ENCODE data around the gene NDUFV1.
"Not testable (repeated sequence)": the region's sequence is repeated elsewhere in the genome, so short reads cannot be mapped to it uniquely, and the experiment has no call there.

Gene NDUFV1

GRCh38 chr11:67611704-67612587, 5.2 kb downstream of the NDUFV1 start:
- no peak for DNase-seq (ENCODE audit: low read depth)

- DNase-seq (ENCODE audit: low read depth) = no peak
These were observed 6.0 kb downstream of the NDUFV1 start for GRCh38 chr11:67612751-67613150.

GRCh38 chr11:67613313-67613959, 6.7 kb downstream of the NDUFV1 start:
- DNase-seq (ENCODE audit: low read depth) = no peak

- no peak for DNase-seq (ENCODE audit: low read depth)
These were observed 7.4 kb downstream of the NDUFV1 start for GRCh38 chr11:67613960-67614715.

GRCh38 chr11:67614730-67615714, 8.3 kb downstream of the NDUFV1 start:
- DNase-seq (ENCODE audit: low read depth) = no peak

- DNase-seq (ENCODE audit: low read depth) = no peak
These were observed 9.1 kb downstream of the NDUFV1 start for GRCh38 chr11:67615728-67616430.

GRCh38 chr11:67616431-67617242, 9.9 kb downstream of the NDUFV1 start:
- no peak for DNase-seq (ENCODE audit: low read depth)

- DNase-seq (ENCODE audit: low read depth) = no peak
These were observed 10.7 kb downstream of the NDUFV1 start for GRCh38 chr11:67617243-67617953.

GRCh38 chr11:67618901-67619659, 12.3 kb downstream of the NDUFV1 start:
- DNase-seq (ENCODE audit: low read depth) = not testable (repeated sequence)

GRCh38 chr11:67619683-67620618, 13.2 kb downstream of the NDUFV1 start:
- DNase-seq (ENCODE audit: low read depth) = not testable (repeated sequence)

GRCh38 chr11:67620621-67621020, 13.9 kb downstream of the NDUFV1 start:
- not testable (repeated sequence) for DNase-seq (ENCODE audit: low read depth)

- DNase-seq (ENCODE audit: low read depth) = not testable (repeated sequence)
These were observed 15.2 kb downstream of the NDUFV1 start for GRCh38 chr11:67621928-67622327.

GRCh38 chr11:67622905-67623304, 16.2 kb downstream of the NDUFV1 start:
- not testable (repeated sequence) for DNase-seq (ENCODE audit: low read depth)

GRCh38 chr11:67623795-67624194, 17.1 kb downstream of the NDUFV1 start:
- not testable (repeated sequence) for DNase-seq (ENCODE audit: low read depth)

GRCh38 chr11:67626131-67626833, 19.5 kb downstream of the NDUFV1 start:
- DNase-seq (ENCODE audit: low read depth) = not testable (repeated sequence)

GRCh38 chr11:67626970-67627369, 20.2 kb downstream of the NDUFV1 start:
- DNase-seq (ENCODE audit: low read depth) = no peak

GRCh38 chr11:67627441-67627811, 20.7 kb downstream of the NDUFV1 start:
- DNase-seq (ENCODE audit: low read depth) = no peak

Measured in HS-27A (cell line).